SK-N-MC (cell line): ENCODE measurements around the gene CAMK4.
"Not testable (repeated sequence)": the region's sequence is repeated elsewhere in the genome, so short reads cannot be mapped to it uniquely, and the experiment has no call there.

Source experiments
- EZH2 ChIP-seq: fragments of 200-600 bp; sonication (generic); IDR thresholded peaks from one replicate; pipeline ENCODE4 v1.6.1; 2017; ENCODE audit warnings: antibody characterized with exemption
- POLR2AphosphoS5 ChIP-seq: IDR thresholded peaks from 2 replicates; pipeline ENCODE4 v1.6.1; 2012; ENCODE audit warnings: mild to moderate bottlenecking, low read depth, low read length, borderline replicate concordance

DNA sequence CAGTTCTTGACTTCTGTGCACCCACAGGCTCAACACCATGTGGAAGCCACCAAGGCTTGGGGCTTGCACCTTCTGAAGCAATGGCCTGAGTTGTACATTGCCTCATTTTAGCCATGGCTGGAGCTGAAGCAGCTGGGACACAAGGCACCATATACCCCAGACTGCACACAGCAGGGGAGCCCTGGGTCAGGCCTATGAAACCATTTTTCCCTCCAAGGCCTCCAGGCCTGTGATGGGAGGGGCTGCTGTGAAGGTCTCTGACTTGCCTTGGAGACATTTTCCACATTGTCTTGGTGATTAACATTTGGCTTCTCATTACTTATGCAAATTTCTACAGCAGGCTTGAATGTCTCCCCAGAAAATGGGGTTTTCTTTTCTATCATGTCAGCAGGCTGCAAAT, 185.1 kb downstream of the CAMK4 start:
- not testable (repeated sequence) for TF ChIP-seq POLR2AphosphoS5, EZH2
